Activated CD8-positive, alpha-beta memory T cell treated with anti-CD3 and anti-CD28 coated beads for 36 hours (primary cell): ENCODE data around the gene IRF2BP2. TPM values are rescaled to one million over a fixed set of nuclear protein-coding genes. Genes with fewer than 3 reads are reported as not detected.
"Not testable (repeated sequence)": the region's sequence is repeated elsewhere in the genome, so short reads cannot be mapped to it uniquely, and the experiment has no call there.

Experiments
- CTCF ChIA-PET: fragments of 350-600 bp; sonication (Branson Sonifier 250); formaldehyde crosslinking; loops from one replicate; lab custom pipeline; 2021; ENCODE audit warnings: antibody characterized with exemption; lab: Charles Lee
- POLR2A ChIA-PET: fragments of 350-600 bp; sonication (Branson Sonifier 250); formaldehyde crosslinking; loops from one replicate; lab custom pipeline; 2021; ENCODE audit warnings: antibody characterized with exemption; lab: Charles Lee
- total RNA-seq, 2 experiments: library from RNA; stranded (reverse); gene quantifications; one replicate each; pipeline ENCODE4 v1.2.3, GENCODE V29; 2021

IRF2BP2 gene
- total RNA-seq, 2 experiments from 2014 or later, result 87.4 to 90.5 TPM

DNA sequence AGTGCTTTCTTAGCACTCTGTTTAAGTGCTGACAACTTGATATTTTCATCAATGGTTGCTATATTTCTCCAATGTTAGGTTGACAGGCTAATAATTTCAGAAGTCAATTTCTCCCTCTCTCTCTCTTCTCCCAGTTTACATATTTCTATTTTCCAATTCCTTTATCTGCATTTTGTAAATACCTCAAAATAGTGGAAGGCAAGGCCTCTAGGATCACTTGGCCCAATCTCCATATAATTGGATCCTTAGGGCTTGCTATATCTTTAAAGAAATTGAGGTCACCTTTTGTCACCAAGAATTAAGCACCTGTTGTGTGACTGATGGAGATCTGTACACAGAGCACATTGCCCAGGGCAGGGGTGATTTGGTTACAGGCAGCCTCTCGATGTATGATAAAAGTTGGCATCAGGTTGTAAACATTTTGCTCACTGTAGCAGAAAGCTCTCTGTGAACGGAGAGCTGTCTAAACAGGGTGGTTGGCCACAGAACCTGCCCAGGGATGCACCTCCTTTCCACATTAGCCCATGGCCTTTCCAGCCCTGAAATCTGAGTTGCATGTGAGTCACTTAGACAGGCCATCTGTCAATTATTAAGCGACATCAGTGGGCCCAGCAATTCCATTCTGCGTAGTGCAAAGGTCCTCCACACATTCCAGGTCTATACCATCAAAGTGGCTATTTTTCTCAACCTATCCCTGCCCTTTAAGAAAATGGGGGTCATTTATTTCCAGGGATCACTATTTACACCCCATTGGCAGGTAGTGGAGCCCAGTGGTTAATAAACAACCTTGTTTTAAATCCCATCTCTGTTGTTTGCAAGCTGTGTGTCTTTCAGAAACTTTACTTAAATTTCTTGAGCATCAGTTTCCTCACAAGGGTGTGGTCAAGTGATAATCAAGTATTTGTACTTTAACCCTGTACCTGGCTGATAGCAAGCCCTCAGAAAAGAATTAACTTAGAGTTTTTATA is 29.1 kb upstream of the IRF2BP2 start:
- POLR2A ChIA-PET, result no interaction called here

DNA sequence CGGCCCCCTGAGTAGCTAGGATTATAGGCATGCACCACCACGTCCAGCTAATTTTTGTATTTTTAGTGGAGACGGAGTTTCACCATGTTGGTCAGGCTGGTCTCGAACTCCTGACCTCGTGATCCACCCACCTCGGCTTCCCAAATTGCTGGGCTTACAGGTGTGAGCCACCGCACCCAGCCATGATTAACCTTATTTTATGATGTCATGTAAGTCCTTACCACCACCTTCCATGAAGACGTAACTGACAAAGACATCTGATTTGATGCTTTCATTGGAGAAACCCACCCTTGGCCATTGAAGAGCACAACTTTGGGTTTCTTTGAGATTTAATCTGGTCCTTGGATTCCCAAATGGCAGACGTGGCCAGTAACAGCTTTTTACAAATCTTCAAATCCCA is 24.9 kb upstream of the IRF2BP2 start:
- POLR2A ChIA-PET, result not testable (repeated sequence)

More for the DNA sequence above, 29.1 kb upstream of the IRF2BP2 start:
- CTCF ChIA-PET, result no interaction called here

DNA sequence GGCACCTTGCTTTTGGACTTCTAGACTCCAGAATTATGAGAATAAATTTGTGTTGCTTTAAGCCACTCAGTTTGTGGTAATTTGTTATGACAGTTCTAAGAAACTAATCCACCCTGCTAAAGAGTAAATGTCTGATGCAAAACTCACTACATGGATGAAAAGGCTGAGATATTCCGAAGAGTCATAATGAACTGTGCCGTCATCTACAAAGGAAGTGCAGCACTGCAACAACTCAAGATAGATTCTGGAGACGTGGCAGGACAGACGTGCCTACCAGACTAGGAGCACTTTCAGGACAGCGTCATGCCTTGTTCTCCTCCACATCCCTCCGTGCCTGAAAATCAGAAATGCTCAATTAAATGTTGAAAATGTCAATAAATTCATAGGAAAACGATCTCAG is 24.4 kb upstream of the IRF2BP2 start:
- ChIA-PET POLR2A (no interaction called here), CTCF (no interaction called here)

More for the DNA sequence above, 24.9 kb upstream of the IRF2BP2 start:
- CTCF ChIA-PET, result not testable (repeated sequence)

DNA sequence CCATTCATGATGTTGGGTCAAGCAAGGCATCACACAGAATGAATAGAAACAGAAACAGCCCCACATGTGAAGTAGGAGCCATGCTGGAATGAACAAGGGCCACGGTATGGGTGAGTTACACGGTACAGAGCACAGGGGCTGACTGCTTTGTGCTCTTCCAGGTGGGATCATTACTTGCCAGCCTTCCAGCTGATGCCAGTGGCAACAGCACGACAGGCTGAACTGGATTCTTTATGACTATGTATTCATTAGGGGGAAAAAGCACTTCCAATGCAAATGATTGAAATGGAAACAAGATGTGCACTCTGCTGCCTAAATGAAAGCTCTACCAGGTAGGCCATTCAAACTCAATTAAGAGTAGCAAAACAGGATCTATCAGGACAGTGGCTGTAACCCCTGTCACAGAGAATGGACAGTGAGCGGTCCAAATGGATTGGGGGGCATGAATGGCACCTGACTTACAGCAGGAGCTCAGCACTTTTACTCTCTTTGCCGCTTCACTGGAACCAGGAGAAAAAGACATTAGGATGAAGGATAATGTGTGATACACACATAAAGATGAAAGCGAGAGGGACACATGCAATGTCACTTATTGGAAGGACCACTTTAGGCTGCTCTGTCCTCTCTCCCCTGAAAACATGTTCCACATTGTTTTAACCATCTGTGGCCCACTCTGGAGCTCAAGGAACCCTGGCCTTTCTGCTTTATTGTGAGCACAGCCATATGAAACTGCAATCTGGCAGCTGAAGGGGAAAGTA is 23.4 kb upstream of the IRF2BP2 start:
- ChIA-PET POLR2A (no interaction called here), CTCF (interaction anchor here (1.5 kb wide), 1 partner anchor 18 kb away, joined by 3 read pairs; no protein-coding TSS in a partner anchor)

DNA sequence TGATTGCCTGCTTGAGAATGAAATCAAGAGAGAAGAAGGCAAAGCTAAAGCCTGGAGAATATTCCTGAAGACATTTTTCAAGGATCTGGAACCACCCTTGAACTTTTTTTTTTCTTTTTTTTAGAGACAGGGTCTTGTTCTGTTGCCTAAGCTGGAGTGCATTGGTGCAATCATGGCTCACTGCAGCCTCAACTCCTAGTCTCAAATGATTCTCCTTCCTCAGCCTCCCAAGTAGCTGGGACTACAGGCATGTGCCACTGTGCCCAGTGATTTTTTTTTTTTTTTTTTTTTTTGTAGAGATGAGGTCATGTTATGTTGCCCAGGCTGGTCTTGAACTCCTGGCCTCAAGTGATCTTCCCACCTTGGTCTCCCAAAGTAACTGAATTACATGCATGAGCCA is 22.2 kb upstream of the IRF2BP2 start:
- ChIA-PET POLR2A (interaction anchor here (1.1 kb wide), 1 partner anchor 19 kb away, joined by 7 read pairs; no protein-coding TSS in a partner anchor), CTCF (interaction anchor here (0.6 to 1.5 kb wide), 3 partner anchors 19 to 687 kb away, joined by 3 read pairs; no protein-coding TSS in a partner anchor)

DNA sequence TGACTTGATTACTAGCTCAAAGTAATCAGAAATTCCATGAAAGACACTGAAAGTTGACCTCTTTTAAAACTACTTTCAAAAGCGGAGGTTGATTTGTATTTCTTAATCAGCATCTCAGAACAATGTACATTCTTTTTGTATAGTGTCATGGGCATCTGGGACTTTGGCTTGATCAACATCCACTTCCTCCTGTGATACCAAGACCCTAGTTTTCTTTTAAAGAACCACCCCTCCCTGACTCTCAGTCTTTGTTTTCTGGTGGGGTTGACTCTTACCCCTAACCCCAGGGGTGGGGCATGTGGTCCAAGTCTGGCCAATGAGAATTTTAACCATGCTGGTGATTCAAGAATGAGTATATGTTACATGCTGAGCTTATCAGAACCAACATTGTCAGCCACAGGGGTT is 21.7 kb upstream of the IRF2BP2 start:
- CTCF ChIA-PET, result interaction anchor here (0.6 to 1.1 kb wide), 2 partner anchors 91 to 688 kb away, joined by 3 read pairs; no protein-coding TSS in a partner anchor
- POLR2A ChIA-PET, result interaction anchor here (1.1 kb wide), 1 partner anchor 19 kb away, joined by 7 read pairs; no protein-coding TSS in a partner anchor

DNA sequence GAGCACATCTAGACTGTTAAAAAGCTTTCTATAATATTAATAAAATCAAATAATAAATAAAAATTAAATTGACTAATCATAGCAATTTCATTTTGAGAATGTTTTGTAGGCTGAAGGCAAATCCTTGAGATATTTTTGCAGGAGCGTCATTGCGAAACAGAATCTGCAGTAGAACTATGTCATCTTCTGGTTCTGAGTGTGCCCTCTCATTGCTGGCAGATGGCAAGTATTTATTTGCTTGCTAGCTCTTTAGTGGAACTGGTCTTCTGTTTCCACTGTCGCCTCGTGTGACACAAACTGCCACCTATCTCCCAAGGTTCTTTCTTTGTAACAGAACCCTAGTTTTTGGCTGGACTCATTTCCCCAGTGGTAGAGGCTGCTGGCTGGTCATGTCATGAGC is 19.0 kb upstream of the IRF2BP2 start:
- CTCF ChIA-PET, result no interaction called here

DNA sequence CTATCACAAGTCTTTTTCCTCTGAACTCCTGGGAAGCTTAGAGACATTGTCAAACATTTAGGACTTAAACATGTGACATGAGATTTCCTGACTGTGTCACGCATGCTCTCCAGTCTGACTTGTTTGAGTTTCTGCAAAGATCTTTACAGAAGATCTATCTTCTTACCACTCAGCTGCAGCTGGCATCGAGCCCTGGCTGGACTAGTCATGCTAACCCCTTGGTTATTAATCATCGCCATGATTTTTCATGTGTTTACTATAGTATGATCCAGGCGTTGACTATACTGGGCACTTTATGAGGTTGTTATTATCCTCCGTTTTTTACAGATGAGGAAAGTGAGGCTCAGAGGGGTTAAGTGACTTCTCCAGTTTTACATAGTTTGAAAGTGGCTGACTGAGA is 18.1 kb upstream of the IRF2BP2 start:
- ChIA-PET CTCF (no interaction called here), POLR2A (no interaction called here)

More for the DNA sequence above, 19.0 kb upstream of the IRF2BP2 start:
- POLR2A ChIA-PET, result no interaction called here

DNA sequence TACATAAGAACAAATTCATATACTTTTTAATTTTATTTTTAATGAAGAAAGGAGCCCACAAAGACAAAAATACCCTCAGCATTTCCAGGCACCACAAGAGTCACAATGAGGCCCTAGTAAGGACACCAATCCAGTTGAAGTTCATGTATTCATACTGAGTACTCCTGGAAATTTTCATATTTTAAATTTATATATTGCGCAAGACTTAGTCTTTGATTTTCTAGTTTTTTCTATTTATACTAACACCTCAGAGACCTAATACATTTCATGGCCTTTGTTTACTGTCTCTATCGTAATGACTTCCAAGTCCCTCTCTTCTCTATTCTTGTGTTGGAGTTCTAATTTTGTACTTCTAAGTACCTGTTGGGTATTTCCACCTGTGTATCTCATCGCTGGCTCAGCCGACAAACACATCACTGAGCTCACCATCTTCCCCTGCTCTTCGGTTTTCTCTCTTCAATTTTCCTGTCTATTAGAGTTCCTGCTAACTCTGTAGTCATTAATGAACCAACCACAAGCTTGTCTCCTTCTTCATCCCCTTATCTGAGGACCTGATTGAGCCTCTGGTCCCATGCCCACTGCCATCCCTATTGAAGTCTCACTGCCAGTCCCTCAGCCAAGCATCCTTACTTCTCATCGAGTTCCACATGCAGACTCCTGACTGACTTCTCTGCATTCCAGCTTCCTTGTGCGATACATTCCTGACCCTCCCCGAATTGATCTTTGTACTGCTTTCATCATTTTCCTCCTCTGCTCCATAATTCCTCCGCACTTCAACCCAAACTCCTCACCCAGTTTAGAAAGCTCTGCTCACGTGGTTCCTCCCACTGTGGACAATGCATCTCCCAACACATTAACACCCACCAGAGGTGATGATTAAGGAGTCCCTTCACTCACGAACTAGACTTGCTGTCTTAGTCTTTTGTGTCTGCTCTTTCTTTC is 17.3 kb upstream of the IRF2BP2 start:
- POLR2A ChIA-PET, result no interaction called here
- CTCF ChIA-PET, result no interaction called here

DNA sequence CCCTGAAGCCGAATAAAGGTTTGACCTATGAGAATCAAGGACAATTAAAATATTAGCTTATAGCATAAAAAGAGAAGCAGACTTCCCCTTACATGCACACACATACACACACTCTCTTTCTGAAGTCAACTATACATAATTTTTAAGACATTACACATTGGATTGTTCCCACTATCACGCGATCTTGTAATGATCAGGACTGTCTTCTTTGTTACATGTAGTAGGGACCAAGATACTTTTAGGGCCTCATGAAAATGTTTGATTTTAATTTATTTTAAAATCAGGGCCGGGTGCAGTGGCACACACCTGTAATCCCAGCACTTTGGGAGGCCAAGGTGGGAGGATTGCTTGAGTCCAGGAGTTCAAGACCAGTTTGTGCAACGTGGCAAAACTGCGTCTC is 16.4 kb upstream of the IRF2BP2 start:
- CTCF ChIA-PET, result interaction anchor here (1.0 kb wide), 1 partner anchor 14 kb away, joined by 3 read pairs; no protein-coding TSS in a partner anchor
- POLR2A ChIA-PET, result no interaction called here

DNA sequence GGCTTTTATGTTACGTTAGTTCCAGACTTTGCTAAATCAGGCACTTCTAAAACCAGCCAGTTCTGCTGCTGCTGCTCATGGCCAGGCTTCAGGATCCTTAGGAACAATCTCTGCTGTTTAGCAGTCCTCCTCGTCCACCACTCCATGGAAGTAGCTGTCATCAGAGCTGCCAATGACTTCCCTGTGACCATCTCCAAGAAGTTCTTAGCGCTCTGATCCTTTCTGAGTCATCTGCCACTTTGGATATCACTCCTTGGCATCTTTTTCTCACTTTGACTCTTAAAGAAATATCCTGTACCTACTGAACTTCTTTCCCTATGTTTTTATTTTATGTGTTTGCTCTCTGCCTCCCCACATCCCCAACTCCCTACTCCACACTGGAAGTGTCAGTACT is 14.7 kb upstream of the IRF2BP2 start:
- POLR2A ChIA-PET, result no interaction called here
- CTCF ChIA-PET, result no interaction called here

DNA sequence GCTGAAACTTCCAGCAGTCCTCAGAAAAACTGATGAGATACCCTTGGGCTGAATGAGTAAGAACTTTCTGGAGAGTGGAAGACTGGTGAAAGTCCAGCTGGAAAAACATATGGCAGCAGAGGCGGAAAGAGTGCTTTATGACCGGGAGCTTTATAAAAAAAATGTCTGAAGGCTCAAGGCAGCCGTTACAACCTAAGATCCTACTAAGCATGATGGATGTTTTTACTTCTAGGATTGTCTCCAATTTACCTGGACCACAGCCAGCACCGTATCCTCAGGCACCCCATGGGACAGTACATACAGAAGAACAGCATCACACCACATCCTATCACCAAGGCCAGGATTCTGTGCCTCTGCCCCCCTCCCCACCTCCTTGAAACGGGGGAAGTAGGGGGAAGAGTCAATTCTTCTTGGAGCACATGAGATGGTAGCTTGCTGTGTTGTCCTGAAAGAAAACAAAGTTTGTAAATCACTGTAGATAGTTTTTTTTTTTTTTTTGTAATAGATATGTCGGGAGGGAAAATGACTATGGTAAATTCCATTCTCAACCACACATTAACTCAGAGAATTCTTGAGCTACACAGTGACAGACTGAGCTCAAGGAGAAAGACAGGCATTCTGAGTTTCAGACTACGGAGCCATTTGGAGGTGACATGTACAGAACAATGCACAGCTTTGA is 11.8 kb upstream of the IRF2BP2 start:
- POLR2A ChIA-PET, result no interaction called here

DNA sequence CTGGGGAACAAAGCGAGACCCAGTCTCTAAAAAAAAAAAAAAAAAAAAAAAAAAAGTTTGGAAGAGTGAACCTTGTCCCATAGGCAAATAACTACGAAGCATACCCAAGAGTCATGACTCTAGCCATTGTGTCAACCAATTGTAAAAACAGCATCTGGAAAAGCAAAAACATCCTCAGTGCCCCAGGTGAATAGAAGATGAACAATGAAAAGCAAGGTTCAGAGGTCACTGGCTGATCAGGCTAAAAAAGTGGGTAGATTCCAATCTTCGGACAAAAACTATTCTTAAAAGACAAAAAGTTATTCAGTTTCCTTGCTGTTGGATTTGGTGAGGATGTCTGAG is 11.1 kb upstream of the IRF2BP2 start:
- POLR2A ChIA-PET, result no interaction called here
- CTCF ChIA-PET, result interaction anchor here (1.0 kb wide), 2 partner anchors 8 to 10 kb away, joined by 3 to 4 read pairs; no protein-coding TSS in a partner anchor

More for the DNA sequence above, 11.8 kb upstream of the IRF2BP2 start:
- CTCF ChIA-PET, result interaction anchor here (1.0 kb wide), 2 partner anchors 9 to 10 kb away, joined by 3 to 4 read pairs; no protein-coding TSS in a partner anchor

DNA sequence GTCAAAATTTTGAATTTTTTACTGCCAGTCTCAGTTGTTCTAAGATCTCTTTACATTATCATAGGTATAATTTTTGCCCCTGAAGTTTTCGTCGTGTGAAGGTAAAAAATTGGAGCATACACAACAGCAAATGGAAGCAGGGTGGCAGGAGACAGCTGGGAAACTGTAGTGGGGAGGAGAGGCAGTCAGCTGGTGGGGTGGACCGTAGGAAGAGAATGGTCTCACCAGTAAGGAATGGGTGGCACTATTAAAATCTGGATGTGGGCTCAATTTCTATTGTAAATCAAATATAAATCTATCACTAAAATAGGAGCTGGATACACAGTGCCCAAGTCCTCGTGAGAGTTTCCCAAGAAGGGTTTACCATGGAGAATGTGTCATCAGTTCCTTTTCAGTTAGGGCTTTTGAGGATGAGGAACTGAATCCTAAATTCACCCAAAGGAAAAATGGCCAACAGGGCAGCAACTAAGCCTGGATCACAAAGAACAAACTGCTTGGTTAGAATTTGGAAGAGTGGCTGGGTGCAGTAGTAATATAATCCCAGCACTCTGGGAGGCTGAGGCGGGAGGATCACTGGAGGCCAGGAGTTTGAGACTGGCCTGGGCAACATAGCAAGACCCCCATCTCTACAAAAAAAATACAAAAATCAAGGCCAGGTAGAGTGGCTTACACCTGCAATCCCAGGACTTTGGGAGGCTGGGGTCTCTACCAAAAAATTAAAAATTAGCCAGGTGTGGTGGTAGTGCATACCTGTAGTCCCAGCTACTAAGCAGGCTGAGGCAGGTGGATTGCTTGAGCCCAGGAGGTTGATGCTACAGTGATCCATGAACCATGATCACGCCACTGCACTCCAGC is 10.5 kb upstream of the IRF2BP2 start:
- POLR2A ChIA-PET, result no interaction called here
- CTCF ChIA-PET, result no interaction called here

DNA sequence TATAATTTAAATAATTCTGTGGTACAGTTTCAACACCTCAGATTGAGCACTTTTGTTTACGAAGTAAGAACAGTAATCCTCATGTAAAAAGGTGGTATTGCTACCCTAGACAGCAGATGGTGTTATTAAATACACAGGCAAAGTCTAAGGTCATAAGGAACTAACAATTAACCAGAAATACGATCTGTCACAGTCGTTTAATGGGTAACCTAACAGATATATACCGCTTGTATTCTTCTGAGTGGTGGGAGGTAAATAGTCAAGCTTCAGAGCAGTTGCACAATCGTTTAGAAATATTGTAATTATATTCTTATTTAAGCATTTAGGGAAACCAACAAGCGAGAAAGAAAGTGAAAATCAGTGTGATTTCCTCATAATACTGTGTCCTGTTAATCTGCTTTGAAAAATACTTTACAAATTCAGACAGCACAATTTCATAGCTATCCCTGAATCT is 9.8 kb upstream of the IRF2BP2 start:
- ChIA-PET POLR2A (no interaction called here), CTCF (no interaction called here)

DNA sequence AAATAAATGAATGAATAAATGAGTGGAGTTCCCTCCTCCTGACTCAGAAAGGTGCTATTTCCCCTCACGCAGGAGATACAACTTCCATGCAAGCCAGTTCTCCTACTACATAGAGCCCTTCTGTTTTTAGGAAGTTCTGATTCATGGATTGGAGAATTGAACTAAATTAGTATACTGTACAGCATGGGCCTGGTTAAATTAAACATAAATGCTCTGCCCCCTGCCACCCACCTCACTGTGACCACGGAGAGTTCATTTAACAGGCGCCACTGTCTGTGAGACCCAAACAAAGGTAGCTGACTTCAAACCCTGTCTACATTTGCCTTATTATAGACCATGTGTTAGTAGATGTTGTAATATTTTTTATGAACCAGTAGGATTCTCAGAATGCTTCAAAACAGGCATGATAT is 9.1 kb upstream of the IRF2BP2 start:
- POLR2A ChIA-PET, result no interaction called here
- CTCF ChIA-PET, result no interaction called here

DNA sequence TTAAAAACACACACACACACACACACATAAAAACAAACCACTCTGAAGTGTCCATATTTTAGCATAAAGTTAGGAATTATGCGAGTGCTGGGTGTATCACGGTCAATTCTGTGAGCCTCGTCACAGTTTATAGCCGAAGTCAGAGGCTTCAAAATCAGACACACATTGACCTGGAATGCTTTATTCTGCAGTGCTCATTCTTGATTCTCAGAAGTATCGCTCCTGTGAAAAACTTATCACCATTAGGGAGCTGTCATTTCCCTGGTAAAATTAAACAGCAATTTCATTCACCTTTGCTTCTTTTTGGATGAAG is 8.7 kb upstream of the IRF2BP2 start:
- ChIA-PET POLR2A (no interaction called here), CTCF (no interaction called here)
